Panc1 (cell line): ENCODE results near the gene LTBP3. TPM values are rescaled to one million over a fixed set of nuclear protein-coding genes. Genes with fewer than 3 reads are reported as not detected.
A peak's percentile ranks its signal among the peaks of the same experiment; 100 is the strongest.

Experiments
- ATAC-seq: fragments of 200-7000 bp; cut with Tn5 transposase; 2 replicates; pipeline ENCODE4 v1.9.1; 2020; ENCODE audit warnings: mild to moderate bottlenecking, moderate library complexity
- BruUV-seq: library from RNA; stranded (reverse); fragments of 400-500 nt; replicated peaks from 2 replicates; lab custom pipeline; 2021; lab: Mats Ljungman, UMichigan
- CTCF ChIA-PET: fragments of 300-600 bp; sonication (Branson Sonifier 250); formaldehyde crosslinking; loops from one replicate; lab custom pipeline; 2022; ENCODE audit warnings: antibody characterized with exemption; lab: Charles Lee
- POLR2A ChIA-PET: fragments of 300-600 bp; sonication (Branson Sonifier 250); formaldehyde crosslinking; loops from one replicate; lab custom pipeline; 2022; ENCODE audit warnings: antibody characterized with exemption; lab: Charles Lee
- DNase-seq: peaks from one replicate; pipeline ENCODE4 v3.0.0-alpha.2; 2010; ENCODE audit warnings: low read depth, low spot score
- H3K27ac ChIP-seq: 2 replicates; pipeline ENCODE4 v1.5.1; 2011; ENCODE audit warnings: mild to moderate bottlenecking, low read length, inconsistent platforms
- H3K27me3 ChIP-seq: fragments of 200-500 bp; sonication (Bioruptor generic); 2 replicates; pipeline ENCODE4 v1.6.0; 2014; ENCODE audit warnings: low read length, inconsistent platforms; ENCODE audit not compliant: control insufficient read depth, insufficient read depth
- H3K36me3 ChIP-seq: fragments of 200-500 bp; sonication (Bioruptor generic); 2 replicates; pipeline ENCODE4 v1.5.1; 2014; ENCODE audit warnings: inconsistent platforms, mild to moderate bottlenecking, low read length, moderate library complexity; ENCODE audit not compliant: control insufficient read depth, insufficient read depth
- H3K4me1 ChIP-seq: 2 replicates; pipeline ENCODE4 v1.5.1; 2011; ENCODE audit warnings: inconsistent platforms, mild to moderate bottlenecking, low read length, moderate library complexity; ENCODE audit not compliant: control insufficient read depth, insufficient read depth
- H3K4me3 ChIP-seq, 2 experiments: 2 replicates each; pipeline ENCODE4 v1.5.1; 2011 to 2012; ENCODE audit warnings: low read depth in 2 of 2, low read length in 2 of 2, mild to moderate bottlenecking in 2 of 2, inconsistent platforms in 1 of 2, moderate library complexity in 1 of 2
- H3K9me3 ChIP-seq: fragments of 200-500 bp; sonication (Bioruptor generic); 2 replicates; pipeline ENCODE4 v1.5.1; 2014; ENCODE audit warnings: low read depth, mild to moderate bottlenecking, inconsistent platforms, low read length, moderate library complexity; ENCODE audit not compliant: control insufficient read depth, insufficient read depth
- POLR2AphosphoS5 ChIP-seq: IDR thresholded peaks from 2 replicates; pipeline ENCODE4 v1.6.1; 2012; ENCODE audit warnings: mild to moderate bottlenecking, low read depth, low read length, moderate library complexity
- SIN3A ChIP-seq: IDR thresholded peaks from 2 replicates; pipeline ENCODE4 v1.6.1; 2012; ENCODE audit warnings: low read depth, mild to moderate bottlenecking, low read length, moderate library complexity, borderline replicate concordance; ENCODE audit not compliant: insufficient read depth
- TCF7L2 ChIP-seq: IDR thresholded peaks from 2 replicates; pipeline ENCODE4 v1.6.1; 2011; ENCODE audit warnings: mild to moderate bottlenecking, low read depth, low read length, inconsistent platforms
- in situ Hi-C: cut with HindIII; loops from 2 replicates; pipeline ENCODE4 v1.10.0; 2016; ENCODE audit warnings: low sequenced_read_pairs, low pct_unique_long_range_greater_than_20kb
- intact Hi-C: fragments of 100-400 bp; cut with micrococcal nuclease; formaldehyde crosslinking; loops from one replicate; pipeline ENCODE4 v1.10.0; 2022; ENCODE audit not compliant: unreplicated experiment
- total RNA-seq: library from RNA; stranded (reverse); gene quantifications from one replicate; pipeline ENCODE4 v1.2.1, GENCODE V29; 2021; ENCODE audit not compliant: unreplicated experiment
- TF ChIP-seq, protein P1 (sequence below), 2 experiments: IDR thresholded peaks; 2 replicates each; pipeline ENCODE4 v1.6.1; 2011 to 2012; ENCODE audit warnings: low read depth in 2 of 2, control low read depth in 1 of 2, low read length in 1 of 2, mild to moderate bottlenecking in 1 of 2, moderate library complexity in 1 of 2; ENCODE audit not compliant: insufficient read depth in 1 of 2
- TF ChIP-seq, protein P2 (sequence below): fragments of 450-650 bp; IDR thresholded peaks from 2 replicates; pipeline ENCODE4 v1.5.1; 2017; ENCODE audit warnings: mild to moderate bottlenecking

LTBP3 gene
- total RNA-seq, 1 experiment from 2014 or later = 133 TPM

DNA sequence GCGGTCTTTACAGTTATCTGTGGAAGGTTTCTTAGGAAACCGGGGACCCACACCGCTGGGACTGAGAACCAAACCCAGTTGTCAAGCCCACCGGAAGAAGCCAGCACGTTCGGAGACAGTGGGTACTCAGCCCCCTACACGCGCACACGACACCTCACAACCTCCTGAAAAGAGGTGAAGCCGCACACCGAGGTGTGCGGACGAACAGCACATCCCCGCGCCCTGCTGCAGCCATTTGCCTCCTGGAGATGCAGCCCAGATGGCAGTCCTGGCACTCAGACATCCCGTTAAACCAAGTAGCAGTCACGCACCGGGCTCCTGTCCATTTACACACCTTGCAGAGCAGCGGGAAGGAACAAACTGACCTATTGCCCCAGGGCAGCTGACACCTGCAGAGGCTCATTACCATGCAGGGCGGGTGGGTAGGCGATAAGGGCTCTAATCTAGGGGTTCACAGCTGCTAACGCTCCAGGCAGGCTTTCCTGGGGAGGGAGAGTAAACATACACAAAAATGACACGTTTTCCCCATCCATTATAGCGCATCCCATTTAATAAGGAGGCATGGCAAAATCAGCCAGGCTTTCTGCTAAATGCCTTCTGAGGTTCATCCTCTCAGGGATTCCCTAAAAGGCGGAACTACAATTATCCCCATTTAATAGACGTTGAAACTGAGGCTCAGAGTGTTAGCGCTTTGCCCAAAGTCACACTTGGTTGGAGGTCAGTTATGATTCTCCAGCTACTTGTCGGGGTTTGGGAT lies 16.8 kb upstream of the LTBP3 start:
- intact Hi-C loops = no loop called here
- Histone ChIP-seq H3K27ac (peak overlapping the region; percentile 99), H3K4me3 (peak overlapping the region; percentile 82 to 93), H3K4me1 (peaks cover 50% of the 10 kb centered on the region), H3K36me3 (no peaks in the 10 kb centered on the region; the same call in 1 of the 2 replicates), H3K9me3 (no peaks in the 10 kb centered on the region), H3K27me3 (no peaks in the 10 kb centered on the region)
- CTCF ChIA-PET = interaction anchor here (2.2 kb wide), 1 partner anchor 19 kb away, joined by 7 read pairs; no protein-coding TSS in a partner anchor
- in situ Hi-C loops = no loop called here
- ATAC-seq = no peak
- DNase-seq = no peak
- BruUV-seq = no TSS peak
- TF ChIP-seq, protein P1, sequence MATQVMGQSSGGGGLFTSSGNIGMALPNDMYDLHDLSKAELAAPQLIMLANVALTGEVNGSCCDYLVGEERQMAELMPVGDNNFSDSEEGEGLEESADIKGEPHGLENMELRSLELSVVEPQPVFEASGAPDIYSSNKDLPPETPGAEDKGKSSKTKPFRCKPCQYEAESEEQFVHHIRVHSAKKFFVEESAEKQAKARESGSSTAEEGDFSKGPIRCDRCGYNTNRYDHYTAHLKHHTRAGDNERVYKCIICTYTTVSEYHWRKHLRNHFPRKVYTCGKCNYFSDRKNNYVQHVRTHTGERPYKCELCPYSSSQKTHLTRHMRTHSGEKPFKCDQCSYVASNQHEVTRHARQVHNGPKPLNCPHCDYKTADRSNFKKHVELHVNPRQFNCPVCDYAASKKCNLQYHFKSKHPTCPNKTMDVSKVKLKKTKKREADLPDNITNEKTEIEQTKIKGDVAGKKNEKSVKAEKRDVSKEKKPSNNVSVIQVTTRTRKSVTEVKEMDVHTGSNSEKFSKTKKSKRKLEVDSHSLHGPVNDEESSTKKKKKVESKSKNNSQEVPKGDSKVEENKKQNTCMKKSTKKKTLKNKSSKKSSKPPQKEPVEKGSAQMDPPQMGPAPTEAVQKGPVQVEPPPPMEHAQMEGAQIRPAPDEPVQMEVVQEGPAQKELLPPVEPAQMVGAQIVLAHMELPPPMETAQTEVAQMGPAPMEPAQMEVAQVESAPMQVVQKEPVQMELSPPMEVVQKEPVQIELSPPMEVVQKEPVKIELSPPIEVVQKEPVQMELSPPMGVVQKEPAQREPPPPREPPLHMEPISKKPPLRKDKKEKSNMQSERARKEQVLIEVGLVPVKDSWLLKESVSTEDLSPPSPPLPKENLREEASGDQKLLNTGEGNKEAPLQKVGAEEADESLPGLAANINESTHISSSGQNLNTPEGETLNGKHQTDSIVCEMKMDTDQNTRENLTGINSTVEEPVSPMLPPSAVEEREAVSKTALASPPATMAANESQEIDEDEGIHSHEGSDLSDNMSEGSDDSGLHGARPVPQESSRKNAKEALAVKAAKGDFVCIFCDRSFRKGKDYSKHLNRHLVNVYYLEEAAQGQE (IDR thresholded peaks at IDR 0.05; ENCODE audit: insufficient read depth in 1 of 2, low read depth in 2 of 2, low read length in 1 of 2) = no peak
- TF ChIP-seq, protein P2, sequence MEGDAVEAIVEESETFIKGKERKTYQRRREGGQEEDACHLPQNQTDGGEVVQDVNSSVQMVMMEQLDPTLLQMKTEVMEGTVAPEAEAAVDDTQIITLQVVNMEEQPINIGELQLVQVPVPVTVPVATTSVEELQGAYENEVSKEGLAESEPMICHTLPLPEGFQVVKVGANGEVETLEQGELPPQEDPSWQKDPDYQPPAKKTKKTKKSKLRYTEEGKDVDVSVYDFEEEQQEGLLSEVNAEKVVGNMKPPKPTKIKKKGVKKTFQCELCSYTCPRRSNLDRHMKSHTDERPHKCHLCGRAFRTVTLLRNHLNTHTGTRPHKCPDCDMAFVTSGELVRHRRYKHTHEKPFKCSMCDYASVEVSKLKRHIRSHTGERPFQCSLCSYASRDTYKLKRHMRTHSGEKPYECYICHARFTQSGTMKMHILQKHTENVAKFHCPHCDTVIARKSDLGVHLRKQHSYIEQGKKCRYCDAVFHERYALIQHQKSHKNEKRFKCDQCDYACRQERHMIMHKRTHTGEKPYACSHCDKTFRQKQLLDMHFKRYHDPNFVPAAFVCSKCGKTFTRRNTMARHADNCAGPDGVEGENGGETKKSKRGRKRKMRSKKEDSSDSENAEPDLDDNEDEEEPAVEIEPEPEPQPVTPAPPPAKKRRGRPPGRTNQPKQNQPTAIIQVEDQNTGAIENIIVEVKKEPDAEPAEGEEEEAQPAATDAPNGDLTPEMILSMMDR = no peak
- TF ChIP-seq TCF7L2 (no peak), SIN3A (no peak)
- POLR2A ChIA-PET = interaction anchor here (0.5 kb wide), 1 partner anchor 56 kb away, joined by 3 read pairs; no protein-coding TSS in a partner anchor

DNA sequence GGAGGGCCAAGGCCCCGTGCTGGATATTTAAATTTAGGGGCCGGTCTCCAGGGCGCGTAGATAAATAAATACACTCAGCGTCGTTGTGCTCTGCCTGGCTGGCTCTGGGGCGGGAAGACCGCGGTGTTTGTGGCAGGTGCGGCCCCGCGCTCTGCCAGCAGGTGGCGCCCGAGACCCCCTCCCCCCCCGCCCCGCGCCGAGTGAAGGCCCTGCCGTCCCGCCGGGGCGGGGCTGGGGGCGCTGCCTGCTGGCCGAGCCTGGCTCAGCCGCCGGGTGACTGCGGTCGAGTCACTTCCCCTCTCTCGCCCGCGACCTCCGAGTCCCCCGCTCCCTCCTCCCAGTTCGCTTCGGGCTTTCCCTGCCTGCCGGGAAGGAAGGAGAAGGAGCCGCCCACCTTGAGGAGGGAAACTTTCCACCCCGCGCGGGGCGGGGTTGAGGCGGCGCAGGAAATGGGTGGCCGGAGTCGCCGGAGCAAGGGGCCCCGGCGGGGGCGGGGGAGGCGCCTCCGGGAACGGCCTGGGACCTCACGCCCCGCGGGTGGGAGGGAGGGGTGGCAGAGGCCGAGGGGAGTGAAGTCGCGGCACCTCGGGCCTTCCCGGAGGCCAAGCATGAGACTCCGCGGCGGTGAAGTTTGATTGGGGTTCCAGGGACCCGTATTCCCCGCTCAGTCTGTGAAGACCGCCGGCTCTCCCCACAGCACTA lies 16.1 kb upstream of the LTBP3 start:
- H3K4me1 ChIP-seq = peaks cover 50% of the 10 kb centered on the region
- H3K9me3 ChIP-seq = no peaks in the 10 kb centered on the region
- peak overlapping the region; percentile 99 for H3K27ac ChIP-seq
- peak; percentile 53 for ATAC-seq
- H3K27me3 ChIP-seq = no peaks in the 10 kb centered on the region
- BruUV-seq = no TSS peak
- no peaks in the 10 kb centered on the region; the same call in 1 of the 2 replicates for H3K36me3 ChIP-seq
- CTCF ChIA-PET = interaction anchor here (2.2 kb wide), 1 partner anchor 20 kb away, joined by 7 read pairs; no protein-coding TSS in a partner anchor
- intact Hi-C loops (no loop called here), in situ Hi-C loops (no loop called here)
- POLR2A ChIA-PET = no interaction called here
- H3K4me3 ChIP-seq = peak overlapping the region; percentile 82 to 93
- TF ChIP-seq, protein P2 = peak; percentile 100
- no peak for TF ChIP-seq TCF7L2
- TF ChIP-seq SIN3A = peak; percentile 65; the same call in 1 of the 2 replicates
- 0 out of 2 replicates have a peak, but pooled peaks have one; percentile 19 for TF ChIP-seq POLR2AphosphoS5
- TF ChIP-seq, protein P1 (IDR thresholded peaks at IDR 0.05; ENCODE audit: insufficient read depth in 1 of 2, low read depth in 2 of 2, low read length in 1 of 2) = no peak
- DNase-seq = no peak
